MM.1S (cell line): ENCODE data around the gene STAMBPL1.
"Not testable (repeated sequence)": the region's sequence is repeated elsewhere in the genome, so short reads cannot be mapped to it uniquely, and the experiment has no call there.

Source experiments
- DNase-seq: peaks from one replicate; pipeline ENCODE4 v3.0.0-alpha.2; 2015
- H2AFZ ChIP-seq: fragments of 300-600 bp; sonication (generic); 2 replicates; pipeline ENCODE4 v1.6.0; 2016; ENCODE audit warnings: antibody characterized with exemption, low read length
- H3F3A ChIP-seq: fragments of 300-600 bp; sonication (generic); 2 replicates; pipeline ENCODE4 v1.6.1; 2016; ENCODE audit warnings: mild to moderate bottlenecking, antibody characterized with exemption, low read length, moderate library complexity, mixed read lengths; ENCODE audit not compliant: insufficient read depth
- H3K27ac ChIP-seq: fragments of 300-600 bp; sonication (generic); 2 replicates; pipeline ENCODE4 v1.5.1; 2016; ENCODE audit warnings: mild to moderate bottlenecking, low read length
- H3K27me3 ChIP-seq: fragments of 300-600 bp; sonication (generic); replicated peaks from 2 replicates; pipeline ENCODE4 v1.6.0; 2016; ENCODE audit warnings: low read length; ENCODE audit not compliant: insufficient read depth
- H3K36me3 ChIP-seq: fragments of 300-600 bp; sonication (generic); replicated peaks from 2 replicates; pipeline ENCODE4 v1.6.1; 2016; ENCODE audit warnings: mild to moderate bottlenecking, low read length, mixed read lengths; ENCODE audit not compliant: insufficient read depth
- H3K4me1 ChIP-seq: fragments of 300-600 bp; sonication (generic); 2 replicates; pipeline ENCODE4 v1.6.1; 2016; ENCODE audit warnings: low read length, mixed read lengths
- H3K4me2 ChIP-seq: fragments of 300-600 bp; sonication (generic); 2 replicates; pipeline ENCODE4 v1.6.0; 2016; ENCODE audit warnings: low read depth, low read length
- H3K4me3 ChIP-seq: fragments of 300-600 bp; sonication (generic); 2 replicates; pipeline ENCODE4 v1.5.1; 2016; ENCODE audit warnings: low read length, mixed read lengths
- H3K79me2 ChIP-seq: fragments of 300-600 bp; sonication (generic); 2 replicates; pipeline ENCODE4 v1.6.1; 2016; ENCODE audit warnings: mixed run types, low read length, mixed read lengths
- H3K9ac ChIP-seq: fragments of 300-600 bp; sonication (generic); 2 replicates; pipeline ENCODE4 v1.6.1; 2016; ENCODE audit warnings: low read length, mixed read lengths
- H3K9me2 ChIP-seq: fragments of 300-600 bp; sonication (generic); replicated peaks from 2 replicates; pipeline ENCODE4 v1.6.1; 2016; ENCODE audit warnings: mild to moderate bottlenecking, low read length, mixed read lengths; ENCODE audit not compliant: insufficient read depth
- H3K9me3 ChIP-seq: fragments of 300-600 bp; sonication (generic); replicated peaks from 2 replicates; pipeline ENCODE4 v1.6.1; 2016; ENCODE audit warnings: mild to moderate bottlenecking, low read length, mixed read lengths; ENCODE audit not compliant: insufficient read depth
- H4K20me1 ChIP-seq: fragments of 300-600 bp; sonication (generic); 2 replicates; pipeline ENCODE4 v1.6.1; 2016; ENCODE audit warnings: mild to moderate bottlenecking, low read length, moderate library complexity, mixed read lengths; ENCODE audit not compliant: insufficient read depth
- CTCF ChIP-seq: fragments of 300-600 bp; sonication (generic); IDR thresholded peaks from 2 replicates; pipeline ENCODE4 v1.5.1; 2016; ENCODE audit warnings: antibody characterized with exemption, low read length, mixed read lengths
- EZH2 ChIP-seq: fragments of 300-600 bp; sonication (generic); optimal IDR thresholded peaks from 2 replicates; pipeline ENCODE3; 2017; ENCODE audit warnings: low read depth, mild to moderate bottlenecking, antibody characterized with exemption, low read length, mixed read lengths
- EZH2phosphoT487 ChIP-seq: fragments of 300-600 bp; sonication (generic); IDR thresholded peaks from 2 replicates; pipeline ENCODE4 v1.6.1; 2018; ENCODE audit warnings: antibody characterized with exemption, low read length

The STAMBPL1 gene

DNA sequence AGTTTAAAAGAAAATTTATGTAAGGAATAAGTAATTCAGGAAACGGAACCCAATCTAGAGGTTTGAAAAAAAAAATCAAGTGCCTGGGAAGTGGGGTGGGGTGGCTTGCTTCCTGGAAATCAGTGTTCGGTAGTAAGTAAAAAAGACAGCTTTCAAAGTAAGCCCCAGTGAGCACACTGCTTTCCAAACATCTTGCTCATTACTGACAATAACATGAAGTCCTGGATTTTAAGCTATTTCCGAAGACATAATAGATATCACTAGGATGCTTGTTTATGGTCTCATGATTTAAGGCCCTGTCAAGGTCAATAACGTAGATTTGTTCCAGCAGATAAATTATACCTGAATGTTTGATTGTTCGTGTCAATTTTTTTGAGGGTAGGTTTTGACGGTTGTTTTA, 1.3 kb downstream of the STAMBPL1 start:
- H2AFZ ChIP-seq = peak overlapping the region; percentile 88
- DNase-seq = no peak

GRCh38 chr10:88881922-88882645, 2.0 kb downstream of the STAMBPL1 start:
- Histone ChIP-seq H3K79me2 (peaks cover 9% of the 10 kb centered on the region; the same call in 1 of the 2 replicates), H3K27me3 (no peaks in the 10 kb centered on the region), H2AFZ (peak overlapping the region; percentile 88; the same call in 1 of the 2 replicates), H3K4me1 (peaks cover 20% of the 10 kb centered on the region; the same call in 1 of the 2 replicates), H3K4me2 (peak overlapping the region; percentile 92), H3K36me3 (no peaks in the 10 kb centered on the region), H3K27ac (no peak overlapping the region), H3F3A (peaks cover 22% of the 10 kb centered on the region), H3K4me3 (no peak overlapping the region), H3K9ac (no peak overlapping the region), H4K20me1 (no peaks in the 10 kb centered on the region), H3K9me3 (no peaks in the 10 kb centered on the region), H3K9me2 (no peaks in the 10 kb centered on the region)
- TF ChIP-seq CTCF = no peak
- no peak for TF ChIP-seq EZH2
- TF ChIP-seq EZH2phosphoT487 = no peak
- no peak for DNase-seq

More for the DNA sequence above, 1.3 kb downstream of the STAMBPL1 start:
- H3K27me3 ChIP-seq = no peaks in the 10 kb centered on the region
- H3K4me1 ChIP-seq = peaks cover 20% of the 10 kb centered on the region; the same call in 1 of the 2 replicates
- H3K4me3 ChIP-seq = peak overlapping the region; percentile 91
- H3K9me2 ChIP-seq = no peaks in the 10 kb centered on the region
- H3K36me3 ChIP-seq = no peaks in the 10 kb centered on the region
- peak overlapping the region; percentile 92 for H3K4me2 ChIP-seq
- H3F3A ChIP-seq = peaks cover 22% of the 10 kb centered on the region
- peaks cover 9% of the 10 kb centered on the region; the same call in 1 of the 2 replicates for H3K79me2 ChIP-seq
- peak overlapping the region; percentile 90; the same call in 1 of the 2 replicates for H3K27ac ChIP-seq
- H4K20me1 ChIP-seq = no peaks in the 10 kb centered on the region
- no peaks in the 10 kb centered on the region for H3K9me3 ChIP-seq
- peak overlapping the region; percentile 81 for H3K9ac ChIP-seq
- TF ChIP-seq EZH2 = no peak
- TF ChIP-seq EZH2phosphoT487 = no peak

GRCh38 chr10:88882646-88883447, 2.8 kb downstream of the STAMBPL1 start:
- not testable (repeated sequence) for H3K4me2 ChIP-seq, H3K4me3 ChIP-seq, DNase-seq, H3K36me3 ChIP-seq, H4K20me1 ChIP-seq, H3K9ac ChIP-seq, H3K27ac ChIP-seq, H3K9me2 ChIP-seq, H3K9me3 ChIP-seq, H3K27me3 ChIP-seq, H2AFZ ChIP-seq, H3K79me2 ChIP-seq
- Histone ChIP-seq H3F3A (peaks cover 22% of the 10 kb centered on the region), H3K4me1 (peaks cover 20% of the 10 kb centered on the region; the same call in 1 of the 2 replicates)

DNA sequence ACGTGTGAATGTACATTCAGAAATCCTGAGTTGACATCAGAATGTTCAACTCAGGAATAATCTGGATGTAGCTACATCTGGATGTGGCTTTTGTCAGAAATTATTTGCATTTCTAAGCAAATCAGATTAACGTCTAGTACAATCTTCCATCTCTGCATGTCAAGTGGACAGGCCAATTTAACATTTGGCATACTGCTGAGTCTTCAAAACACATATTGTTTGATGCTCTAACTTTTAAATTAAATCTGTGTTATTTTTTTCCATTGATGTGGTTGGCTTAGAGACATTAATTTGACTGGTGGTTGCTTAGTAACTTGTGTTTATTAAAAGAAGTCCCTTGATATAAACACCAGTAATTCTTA, 3.4 kb downstream of the STAMBPL1 start:
- Histone ChIP-seq H3K9me2 (no peaks in the 10 kb centered on the region), H3K4me2 (no peak overlapping the region), H3F3A (peaks cover 22% of the 10 kb centered on the region), H3K79me2 (peaks cover 9% of the 10 kb centered on the region; the same call in 1 of the 2 replicates), H4K20me1 (no peaks in the 10 kb centered on the region), H3K27me3 (no peaks in the 10 kb centered on the region), H3K9me3 (no peaks in the 10 kb centered on the region), H3K4me1 (peaks cover 20% of the 10 kb centered on the region; the same call in 1 of the 2 replicates), H3K4me3 (no peak overlapping the region), H3K36me3 (no peaks in the 10 kb centered on the region), H3K27ac (no peak overlapping the region), H2AFZ (no peak overlapping the region), H3K9ac (no peak overlapping the region)
- DNase-seq = no peak
- TF ChIP-seq EZH2phosphoT487 = no peak
- no peak for TF ChIP-seq CTCF
- no peak for TF ChIP-seq EZH2
